HCT116 (cell line): ENCODE measurements around the gene POU3F2. TPM values are rescaled to one million over a fixed set of nuclear protein-coding genes. Genes with fewer than 3 reads are reported as not detected.

ENCODE experiments used
- ATAC-seq: fragments of 200-7000 bp; cut with Tn5 transposase; 2 replicates; pipeline ENCODE4 v1.9.1; 2020; ENCODE audit warnings: mild to moderate bottlenecking, moderate library complexity
- BruUV-seq: library from RNA; stranded (reverse); fragments of 400-500 nt; replicated peaks from 2 replicates; lab custom pipeline; 2021; lab: Mats Ljungman, UMichigan
- CTCF ChIA-PET: fragments of 300-600 bp; sonication (Branson Sonifier 250); formaldehyde crosslinking; loops from one replicate; lab custom pipeline; 2021; ENCODE audit warnings: antibody characterized with exemption; lab: Charles Lee
- POLR2A ChIA-PET: fragments of 300-600, 350-600 bp; sonication (Branson Sonifier 250); formaldehyde crosslinking; loops from one replicate; lab custom pipeline; 2021; ENCODE audit warnings: antibody characterized with exemption; lab: Charles Lee
- RAD21 ChIA-PET, 2 experiments: fragments of 300-600 bp; sonication (Branson Sonifier 250); formaldehyde crosslinking; loops; one replicate each; lab custom pipeline; 2023; ENCODE audit warnings: low total read pairs in 2 of 2; ENCODE audit not compliant: uncharacterized antibody in 2 of 2, unreplicated experiment in 2 of 2, low non-redundant PET in 1 of 2; lab: Charles Lee
- DNase-seq: peaks from one replicate; pipeline ENCODE4 v3.0.0-alpha.2; 2010; ENCODE audit warnings: low read depth, low spot score
- H2AFZ ChIP-seq: fragments of 200-600 bp; shearing (Covaris generic), sonication (generic); 2 replicates; pipeline ENCODE4 v1.6.1; 2017; ENCODE audit warnings: low read depth, mixed run types, mixed read lengths, antibody characterized with exemption, low read length; ENCODE audit not compliant: poor library complexity, severe bottlenecking
- H3K27ac ChIP-seq: 2 replicates; pipeline ENCODE4 v1.5.1; 2012; ENCODE audit warnings: low read depth, low read length
- H3K27me3 ChIP-seq: fragments of 200-600 bp; sonication (generic); 2 replicates; pipeline ENCODE4 v1.6.1; 2016; ENCODE audit warnings: mixed run types, low read length, mixed read lengths; ENCODE audit not compliant: insufficient read depth
- H3K36me3 ChIP-seq, 2 experiments: fragments of 200-500 bp in 1 of 2; fragments of 200-600 bp in 1 of 2; sonication (Bioruptor generic) in 1 of 2; sonication (generic) in 1 of 2; 2 replicates each; pipeline versions ENCODE4 v1.5.1 to v1.6.1; 2014 to 2016; ENCODE audit warnings: low read length in 2 of 2, inconsistent platforms in 1 of 2, mixed read lengths in 1 of 2, mixed run types in 1 of 2; ENCODE audit not compliant: insufficient read depth in 2 of 2, control insufficient read depth in 1 of 2
- H3K4me1 ChIP-seq, 2 experiments: fragments of 200-600 bp in 1 of 2; sonication (generic) in 1 of 2; 2 replicates each; pipeline versions ENCODE4 v1.5.1 to v1.6.1; 2012 to 2017; ENCODE audit warnings: low read length in 2 of 2, inconsistent platforms in 1 of 2, mild to moderate bottlenecking in 1 of 2, mixed read lengths in 1 of 2, mixed run types in 1 of 2, moderate library complexity in 1 of 2; ENCODE audit not compliant: insufficient read depth in 2 of 2, control insufficient read depth in 1 of 2
- H3K4me2 ChIP-seq: fragments of 200-600 bp; sonication (generic); 2 replicates; pipeline ENCODE4 v1.6.1; 2017; ENCODE audit warnings: mixed run types, low read length, mixed read lengths
- H3K4me3 ChIP-seq, 2 experiments: fragments of 200-600 bp in 1 of 2; sonication (generic) in 1 of 2; replicated peaks in 1 of 2; 2 replicates each; pipeline ENCODE4 v1.5.1; 2011 to 2016; ENCODE audit warnings: low read length in 2 of 2, control low read depth in 1 of 2, low read depth in 1 of 2, mild to moderate bottlenecking in 1 of 2, mixed read lengths in 1 of 2, mixed run types in 1 of 2
- H3K79me2 ChIP-seq: fragments of 200-600 bp; sonication (generic); 2 replicates; pipeline ENCODE4 v1.6.1; 2017; ENCODE audit warnings: mild to moderate bottlenecking, mixed run types, low read length, moderate library complexity, mixed read lengths; ENCODE audit not compliant: insufficient read depth
- H3K9ac ChIP-seq: fragments of 200-600 bp; sonication (generic); 2 replicates; pipeline ENCODE4 v1.6.1; 2016; ENCODE audit warnings: low read length, mixed read lengths
- H3K9me2 ChIP-seq: fragments of 200-600 bp; sonication (generic), shearing (Covaris generic); 2 replicates; pipeline ENCODE4 v1.6.1; 2017; ENCODE audit warnings: mixed run types, mild to moderate bottlenecking, moderate library complexity; ENCODE audit not compliant: insufficient read depth
- H3K9me3 ChIP-seq, 2 experiments: fragments of 200-500 bp in 1 of 2; fragments of 200-600 bp in 1 of 2; sonication (Bioruptor generic) in 1 of 2; sonication (generic) in 1 of 2; 2 replicates each; pipeline ENCODE4 v1.6.1; 2014 to 2017; ENCODE audit warnings: low read length in 2 of 2, mixed read lengths in 2 of 2, inconsistent platforms in 1 of 2, low read depth in 1 of 2, mild to moderate bottlenecking in 1 of 2, mixed run types in 1 of 2, moderate library complexity in 1 of 2; ENCODE audit not compliant: control insufficient read depth in 1 of 2, insufficient read depth in 1 of 2
- H4K20me1 ChIP-seq: fragments of 200-600 bp; sonication (generic), shearing (Covaris generic); 2 replicates; pipeline ENCODE4 v1.6.1; 2017; ENCODE audit warnings: mixed run types, mild to moderate bottlenecking, moderate library complexity; ENCODE audit not compliant: insufficient read depth
- EZH2phosphoT487 ChIP-seq: fragments of 200-600 bp; IDR thresholded peaks from 2 replicates; pipeline ENCODE4 v1.6.1; 2018; ENCODE audit warnings: antibody characterized with exemption, borderline replicate concordance
- POLR2A ChIP-seq: IDR thresholded peaks from 2 replicates; pipeline ENCODE4 v1.7.0; 2011; ENCODE audit warnings: borderline replicate concordance; ENCODE audit not compliant: insufficient read depth, insufficient read length; ENCODE audit errors: extremely low read depth
- POLR2AphosphoS5 ChIP-seq: IDR thresholded peaks from 2 replicates; pipeline ENCODE4 v1.6.1; 2011; ENCODE audit warnings: mild to moderate bottlenecking, low read depth, low read length, moderate library complexity
- SRF ChIP-seq: IDR thresholded peaks from 2 replicates; pipeline ENCODE4 v1.6.1; 2012; ENCODE audit warnings: low read depth
- TCF7L2 ChIP-seq: IDR thresholded peaks from 2 replicates; pipeline ENCODE4 v1.7.0; 2011; ENCODE audit warnings: borderline replicate concordance, inconsistent platforms; ENCODE audit not compliant: insufficient read depth, insufficient read length; ENCODE audit errors: extremely low read depth
- ZNF274 ChIP-seq: fragments of 200-500 bp; sonication (Bioruptor generic); IDR thresholded peaks from 2 replicates; pipeline ENCODE4 v1.6.1; 2014; ENCODE audit warnings: mild to moderate bottlenecking, low read depth, low read length, inconsistent platforms
- intact Hi-C: fragments of 100-400 bp; cut with micrococcal nuclease; formaldehyde crosslinking; loops from 2 replicates; pipeline ENCODE4 v1.10.0; 2022
- total RNA-seq: library from RNA; stranded (reverse); gene quantifications from one replicate; pipeline ENCODE4 v1.2.1, GENCODE V29; 2021; ENCODE audit not compliant: unreplicated experiment
- TF ChIP-seq, protein P1 (sequence below), 3 experiments: fragments of 200-600 bp in 1 of 3; sonication (generic) in 1 of 3; IDR thresholded peaks in 2 of 3; conservative IDR thresholded peaks in 1 of 3; 2 replicates each; pipeline ENCODE4 v1.5.1; 2012 to 2017; ENCODE audit warnings: low read depth in 2 of 3, low read length in 2 of 3, antibody characterized with exemption in 1 of 3, borderline replicate concordance in 1 of 3, control low read depth in 1 of 3, mild to moderate bottlenecking in 1 of 3, mixed read lengths in 1 of 3, mixed run types in 1 of 3, moderate library complexity in 1 of 3; ENCODE audit not compliant: insufficient read depth in 1 of 3

The POU3F2 gene
- total RNA-seq, 1 experiment from 2014 or later, result not detected

DNA sequence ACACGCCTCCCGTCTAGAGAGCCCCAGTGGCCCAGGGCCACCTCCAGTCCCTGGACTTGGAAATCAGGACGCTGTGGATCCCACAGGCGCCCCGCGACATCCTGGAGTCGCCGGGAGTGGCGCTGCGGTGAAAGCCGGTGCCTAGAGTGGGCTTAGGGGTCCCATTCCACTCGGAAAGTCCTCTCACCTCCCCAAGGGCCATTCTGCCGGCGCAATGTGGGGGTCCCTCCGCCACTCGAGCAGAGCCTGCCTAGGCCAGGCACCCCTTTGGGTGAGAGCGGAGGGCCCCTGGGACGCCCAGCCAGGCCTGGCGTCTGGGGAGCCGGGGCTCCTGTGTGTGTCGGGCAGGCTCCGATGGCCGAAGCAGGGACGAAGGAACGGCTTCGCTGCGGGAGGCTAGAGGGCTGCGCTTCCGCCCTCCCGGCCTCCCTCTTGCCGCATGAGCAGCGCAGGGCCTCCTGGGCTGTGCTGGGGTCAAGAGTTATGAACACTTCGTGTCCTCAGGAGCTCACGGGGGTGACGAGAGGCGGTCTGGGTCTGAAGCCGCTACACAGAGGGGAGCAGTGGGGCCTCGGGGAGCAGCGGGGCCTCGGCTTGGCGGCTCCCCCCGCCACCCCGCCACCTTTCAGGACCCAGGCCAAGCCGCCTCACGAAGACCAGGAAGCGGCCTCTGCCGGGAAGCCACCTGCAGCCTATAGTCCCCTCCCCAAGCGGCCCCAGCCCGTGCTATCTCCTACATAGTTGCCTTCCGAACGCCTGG lies 13.6 kb downstream of the POU3F2 start:
- POLR2A ChIA-PET, result no interaction called here
- DNase-seq, result no peak
- Histone ChIP-seq H3K9me3 (no peaks in the 10 kb centered on the region), H3K27ac (no peak overlapping the region), H3K4me3 (no peak overlapping the region), H4K20me1 (no peaks in the 10 kb centered on the region), H3K79me2 (no peaks in the 10 kb centered on the region), H3K9ac (no peak overlapping the region), H3K9me2 (no peaks in the 10 kb centered on the region), H3K4me1 (no peaks in the 10 kb centered on the region), H2AFZ (no peak overlapping the region), H3K36me3 (no peaks in the 10 kb centered on the region), H3K27me3 (no peaks in the 10 kb centered on the region), H3K4me2 (no peak overlapping the region)
- no TSS peak for BruUV-seq
- RAD21 ChIA-PET, result no interaction called here
- intact Hi-C loops, result loop anchor here (5.0 to 10.0 kb wide), 5 partner anchors 269 to 1781 kb away; no protein-coding TSS in a partner anchor
- no peak for ATAC-seq
- TF ChIP-seq SRF, result no peak
- no peak for TF ChIP-seq POLR2AphosphoS5
- TF ChIP-seq, protein P1, sequence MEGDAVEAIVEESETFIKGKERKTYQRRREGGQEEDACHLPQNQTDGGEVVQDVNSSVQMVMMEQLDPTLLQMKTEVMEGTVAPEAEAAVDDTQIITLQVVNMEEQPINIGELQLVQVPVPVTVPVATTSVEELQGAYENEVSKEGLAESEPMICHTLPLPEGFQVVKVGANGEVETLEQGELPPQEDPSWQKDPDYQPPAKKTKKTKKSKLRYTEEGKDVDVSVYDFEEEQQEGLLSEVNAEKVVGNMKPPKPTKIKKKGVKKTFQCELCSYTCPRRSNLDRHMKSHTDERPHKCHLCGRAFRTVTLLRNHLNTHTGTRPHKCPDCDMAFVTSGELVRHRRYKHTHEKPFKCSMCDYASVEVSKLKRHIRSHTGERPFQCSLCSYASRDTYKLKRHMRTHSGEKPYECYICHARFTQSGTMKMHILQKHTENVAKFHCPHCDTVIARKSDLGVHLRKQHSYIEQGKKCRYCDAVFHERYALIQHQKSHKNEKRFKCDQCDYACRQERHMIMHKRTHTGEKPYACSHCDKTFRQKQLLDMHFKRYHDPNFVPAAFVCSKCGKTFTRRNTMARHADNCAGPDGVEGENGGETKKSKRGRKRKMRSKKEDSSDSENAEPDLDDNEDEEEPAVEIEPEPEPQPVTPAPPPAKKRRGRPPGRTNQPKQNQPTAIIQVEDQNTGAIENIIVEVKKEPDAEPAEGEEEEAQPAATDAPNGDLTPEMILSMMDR (IDR thresholded peaks at IDR 0.05 in 2 of 3, conservative IDR thresholded peaks at IDR 0.05 in 1 of 3; ENCODE audit: borderline replicate concordance in 1 of 3, insufficient read depth in 1 of 3, low read depth in 2 of 3, low read length in 2 of 3), result no peak
- no peak for TF ChIP-seq EZH2phosphoT487
- no peak for TF ChIP-seq ZNF274
- no peak for TF ChIP-seq TCF7L2
- TF ChIP-seq POLR2A, result no peak
- CTCF ChIA-PET, result no interaction called here
